OCI-LY7 (cell line): ENCODE measurements around the gene KRT76. TPM values are rescaled to one million over a fixed set of nuclear protein-coding genes. Genes with fewer than 3 reads are reported as not detected.

Source experiments
- BruUV-seq: library from RNA; stranded (reverse); fragments of 400-500 nt; replicated peaks from 2 replicates; lab custom pipeline; 2021; lab: Mats Ljungman, UMichigan
- CTCF ChIA-PET: fragments of 300-600 bp; sonication (Branson Sonifier 250); formaldehyde crosslinking; loops from one replicate; lab custom pipeline; 2022; ENCODE audit warnings: antibody characterized with exemption; ENCODE audit not compliant: unreplicated experiment; lab: Charles Lee
- POLR2A ChIA-PET: fragments of 300-600 bp; sonication (Branson Sonifier 250); formaldehyde crosslinking; loops from one replicate; lab custom pipeline; 2022; ENCODE audit warnings: antibody characterized with exemption; lab: Charles Lee
- DNase-seq: peaks from one replicate; pipeline ENCODE4 v3.0.0-alpha.2; 2015; ENCODE audit warnings: low spot score
- H2AFZ ChIP-seq: fragments of 200-600 bp; sonication (generic), shearing (Covaris generic); 2 replicates; pipeline ENCODE4 v1.6.1; 2014; ENCODE audit warnings: mild to moderate bottlenecking, antibody characterized with exemption, low read length, moderate library complexity
- H3K27ac ChIP-seq: fragments of 200-600 bp; sonication (generic); 2 replicates; pipeline ENCODE4 v1.5.1; 2014; ENCODE audit warnings: mixed run types, low read depth, mild to moderate bottlenecking, moderate library complexity, low read length, inconsistent platforms; ENCODE audit not compliant: poor library complexity, severe bottlenecking
- H3K36me3 ChIP-seq: fragments of 200-600 bp; sonication (generic); 2 replicates; pipeline ENCODE4 v1.6.1; 2014; ENCODE audit warnings: mild to moderate bottlenecking, antibody characterized with exemption, low read length, moderate library complexity, mixed read lengths; ENCODE audit not compliant: insufficient read depth
- H3K4me1 ChIP-seq: fragments of 200-600 bp; sonication (generic); 2 replicates; pipeline ENCODE4 v1.5.1; 2014; ENCODE audit warnings: mild to moderate bottlenecking, low read length; ENCODE audit not compliant: insufficient read depth, poor library complexity, severe bottlenecking
- H3K4me2 ChIP-seq: fragments of 200-600 bp; sonication (generic); 2 replicates; pipeline ENCODE4 v1.6.1; 2014; ENCODE audit warnings: mild to moderate bottlenecking, low read length
- H3K4me3 ChIP-seq: fragments of 200-600 bp; sonication (generic); 2 replicates; pipeline ENCODE4 v1.5.1; 2014; ENCODE audit warnings: mild to moderate bottlenecking, low read depth, low read length; ENCODE audit not compliant: poor library complexity, severe bottlenecking
- H3K79me2 ChIP-seq: fragments of 200-600 bp; sonication (generic); 2 replicates; pipeline ENCODE4 v1.6.1; 2016; ENCODE audit warnings: low read depth, mild to moderate bottlenecking, low read length, moderate library complexity, mixed read lengths; ENCODE audit not compliant: insufficient read depth
- H3K9me2 ChIP-seq: fragments of 200-600 bp; sonication (generic); 2 replicates; pipeline ENCODE4 v1.6.1; 2016; ENCODE audit warnings: mild to moderate bottlenecking, low read length, mixed read lengths; ENCODE audit not compliant: insufficient read depth
- H3K9me3 ChIP-seq: fragments of 200-600 bp; sonication (generic); 2 replicates; pipeline ENCODE4 v1.6.1; 2014; ENCODE audit warnings: mild to moderate bottlenecking, mixed run types, low read length, mixed read lengths
- H4K20me1 ChIP-seq: fragments of 200-600 bp; sonication (generic); 2 replicates; pipeline ENCODE4 v1.6.1; 2014; ENCODE audit warnings: mild to moderate bottlenecking, antibody characterized with exemption, low read length, moderate library complexity, mixed read lengths; ENCODE audit not compliant: insufficient read depth
- CTCF ChIP-seq: fragments of 200-600 bp; sonication (generic); conservative IDR thresholded peaks from 2 replicates; pipeline ENCODE4 v1.5.1; 2014; ENCODE audit warnings: mild to moderate bottlenecking, antibody characterized with exemption, low read length, moderate library complexity, mixed read lengths
- EZH2phosphoT487 ChIP-seq: fragments of 200-600 bp; sonication (generic); IDR thresholded peaks from 2 replicates; pipeline ENCODE4 v1.6.1; 2018; ENCODE audit warnings: low read depth, borderline replicate concordance, mild to moderate bottlenecking, mixed run types, antibody characterized with exemption, low read length, moderate library complexity, mixed read lengths
- intact Hi-C: fragments of 100-400 bp; cut with micrococcal nuclease; formaldehyde crosslinking; loops from one replicate; pipeline ENCODE4 v1.10.0; 2022; ENCODE audit not compliant: unreplicated experiment
- total RNA-seq, 2 experiments: library from RNA; depleted of rRNA in 1 of 2; stranded (reverse); fragments of >200 nt in 1 of 2; shearing (Covaris generic) in 1 of 2; gene quantifications; 2 replicates each; pipeline ENCODE4 v1.2.3, GENCODE V29; 2014 to 2022

Gene KRT76
- total RNA-seq, 2 experiments from 2014 or later: not detected

- no peaks in the 10 kb centered on the region for H4K20me1 ChIP-seq
- intact Hi-C loops: no loop called here
- no peaks in the 10 kb centered on the region for H3K9me3 ChIP-seq
- H3K79me2 ChIP-seq: no peaks in the 10 kb centered on the region
- no peaks in the 10 kb centered on the region for H3K36me3 ChIP-seq
- H3K4me1 ChIP-seq: no peaks in the 10 kb centered on the region
- no peak for TF ChIP-seq EZH2phosphoT487
- TF ChIP-seq CTCF: no peak
- DNase-seq: no peak
- ChIA-PET CTCF (interaction anchor here (0.6 kb wide), 1 partner anchor 185 kb away, joined by 3 read pairs; no protein-coding TSS in a partner anchor), POLR2A (no interaction called here)
- H3K9me2 ChIP-seq: no peaks in the 10 kb centered on the region
- H3K27ac ChIP-seq: no peak overlapping the region
- no peak overlapping the region for H3K4me2 ChIP-seq
- H3K4me3 ChIP-seq: no peak overlapping the region
- BruUV-seq: no TSS peak
- H2AFZ ChIP-seq: no peak overlapping the region
Observed at GRCh38 chr12:52792185-52793029, 15.3 kb upstream of the KRT76 start.

DNA sequence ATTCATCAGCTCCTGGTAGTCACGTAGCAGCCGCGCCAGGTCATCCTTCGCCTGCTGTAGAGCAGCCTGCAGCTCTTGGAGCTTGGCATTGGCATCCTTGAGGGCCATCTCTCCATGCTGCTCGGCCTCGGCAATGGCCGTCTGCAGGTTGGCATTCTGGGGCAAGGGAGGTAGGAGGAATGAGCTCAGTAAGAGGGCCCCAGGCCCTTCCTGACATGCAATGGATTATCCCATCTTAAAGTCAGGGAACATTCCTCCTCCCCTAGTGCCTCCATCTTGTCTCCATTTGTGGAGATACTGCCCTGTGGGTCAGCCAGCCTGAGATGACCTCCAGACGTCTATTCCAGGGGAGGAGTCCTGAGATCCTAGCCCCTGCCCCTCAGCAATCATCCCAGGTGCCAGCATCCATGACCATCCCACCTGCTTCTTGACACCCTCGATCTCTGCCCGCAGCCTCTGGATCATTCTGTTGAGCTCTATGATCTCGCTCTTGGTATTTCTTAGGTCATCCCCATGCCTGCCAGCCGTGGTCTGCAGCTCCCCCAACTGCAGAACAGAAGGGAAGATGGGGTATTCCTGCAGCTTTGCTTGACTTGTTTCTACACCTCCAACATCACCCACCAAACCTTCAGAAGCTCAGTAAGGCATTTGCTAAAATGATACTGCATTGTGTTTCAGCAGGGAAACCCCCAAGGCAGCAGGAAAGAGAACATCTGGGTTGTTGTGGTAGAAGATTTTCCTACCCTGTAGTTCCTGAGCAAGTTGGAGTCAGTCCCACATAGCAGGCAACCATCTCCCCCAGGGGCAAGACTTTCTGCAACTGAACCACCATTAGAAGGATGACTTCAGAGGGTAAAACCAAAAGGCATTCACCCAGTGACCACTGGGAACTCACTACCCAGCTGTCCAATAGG is 14.4 kb upstream of the KRT76 start:
- Histone ChIP-seq H3K4me1 (no peaks in the 10 kb centered on the region), H3K9me2 (no peaks in the 10 kb centered on the region), H3K36me3 (no peaks in the 10 kb centered on the region), H3K9me3 (no peaks in the 10 kb centered on the region), H4K20me1 (no peaks in the 10 kb centered on the region), H3K27ac (no peak overlapping the region), H3K4me3 (no peak overlapping the region), H3K79me2 (no peaks in the 10 kb centered on the region), H2AFZ (no peak overlapping the region), H3K4me2 (no peak overlapping the region)
- ChIA-PET CTCF (no interaction called here), POLR2A (interaction anchor here (0.6 kb wide), 1 partner anchor 98 kb away, joined by 5 read pairs; no protein-coding TSS in a partner anchor)
- no TSS peak for BruUV-seq
- intact Hi-C loops: no loop called here
- TF ChIP-seq EZH2phosphoT487: no peak
- TF ChIP-seq CTCF: no peak
- no peak for DNase-seq
